CD8-positive, alpha-beta memory T cell (primary cell): ENCODE results near the gene CCBE1. TPM values are rescaled to one million over a fixed set of nuclear protein-coding genes. Genes with fewer than 3 reads are reported as not detected.

Experiments used
- CTCF ChIA-PET: fragments of 350-600 bp; sonication (Branson Sonifier 250); formaldehyde crosslinking; loops from one replicate; lab custom pipeline; 2021; ENCODE audit warnings: antibody characterized with exemption; lab: Charles Lee
- POLR2A ChIA-PET: fragments of 350-600 bp; sonication (Branson Sonifier 250); formaldehyde crosslinking; loops from one replicate; lab custom pipeline; 2021; ENCODE audit warnings: antibody characterized with exemption; lab: Charles Lee
- DNase-seq, 5 donors: peaks; one replicate each; pipeline versions ENCODE4 v3.0.0 to v3.0.0-alpha.2; 2020 to 2022; ENCODE audit warnings: mixed read lengths in 1 of 5
- H3K27ac ChIP-seq: one replicate; pipeline ENCODE4 v1.7.0; 2013; ENCODE audit warnings: low read depth, mild to moderate bottlenecking, low read length, moderate library complexity
- H3K27me3 ChIP-seq: 2 replicates; pipeline ENCODE4 v1.7.0; 2013; ENCODE audit warnings: low read length, mild to moderate bottlenecking; ENCODE audit not compliant: insufficient read depth, poor library complexity, severe bottlenecking
- H3K36me3 ChIP-seq: 2 replicates; pipeline ENCODE4 v1.7.0; 2013; ENCODE audit warnings: mild to moderate bottlenecking, low read length, moderate library complexity; ENCODE audit not compliant: insufficient read depth
- H3K4me1 ChIP-seq: 2 replicates; pipeline ENCODE4 v1.7.0; 2013; ENCODE audit warnings: mild to moderate bottlenecking, low read length, moderate library complexity; ENCODE audit not compliant: insufficient read depth
- H3K4me3 ChIP-seq: 2 replicates; pipeline ENCODE4 v1.7.0; 2013; ENCODE audit warnings: mild to moderate bottlenecking, low read length
- H3K9me3 ChIP-seq: 2 replicates; pipeline ENCODE4 v1.7.0; 2013; ENCODE audit warnings: mild to moderate bottlenecking, low read length
- H3K27ac Mint-ChIP-seq, 8 donors: one replicate each; pipeline ENCODE4 v1.8.0; 2020 to 2021; ENCODE audit warnings: mixed read lengths in 8 of 8, mild to moderate bottlenecking in 6 of 8, inconsistent platforms in 3 of 8, moderate library complexity in 3 of 8
- H3K27me3 Mint-ChIP-seq, 2 donors: one replicate each; pipeline ENCODE4 v1.8.0; 2020 to 2021; ENCODE audit warnings: mixed read lengths in 2 of 2, mild to moderate bottlenecking in 1 of 2, moderate library complexity in 1 of 2
- H3K36me3 Mint-ChIP-seq, 3 donors: one replicate each; pipeline ENCODE4 v1.8.0; 2020 to 2021; ENCODE audit warnings: mixed read lengths in 3 of 3, inconsistent platforms in 1 of 3, mild to moderate bottlenecking in 1 of 3
- H3K4me1 Mint-ChIP-seq, 3 donors: one replicate each; pipeline ENCODE4 v1.8.0; 2020 to 2021; ENCODE audit warnings: mixed read lengths in 3 of 3, inconsistent platforms in 1 of 3, mild to moderate bottlenecking in 1 of 3
- H3K4me3 Mint-ChIP-seq, 7 donors: one replicate each; pipeline ENCODE4 v1.8.0; 2020 to 2021; ENCODE audit warnings: mixed read lengths in 7 of 7, mild to moderate bottlenecking in 6 of 7, moderate library complexity in 4 of 7, inconsistent platforms in 2 of 7
- H3K9me3 Mint-ChIP-seq, 5 donors: one replicate each; pipeline ENCODE4 v1.8.0; 2020 to 2022; ENCODE audit warnings: mixed read lengths in 5 of 5, mild to moderate bottlenecking in 3 of 5, moderate library complexity in 2 of 5, inconsistent platforms in 1 of 5
- polyA plus RNA-seq: library from polyadenylated mRNA; unstranded; fragments of 300-500 nt; fragmentation: Illumina TruSeq; gene quantifications from one replicate; pipeline ENCODE4 v1.2.3, GENCODE V29; 2021
- total RNA-seq, 2 experiments: library from RNA; stranded (reverse); gene quantifications; one replicate each; pipeline ENCODE4 v1.2.3, GENCODE V29; 2021

The CCBE1 gene
- total and polyA plus RNA-seq, 3 experiments from 2014 or later = not detected

- H3K27ac Mint-ChIP-seq = no peak overlapping the region
- CTCF ChIA-PET = no interaction called here
- no peak for DNase-seq
- H3K9me3 Mint-ChIP-seq = no peaks in the 10 kb centered on the region
- Histone ChIP-seq H3K27ac (no peak overlapping the region), H3K9me3 (no peaks in the 10 kb centered on the region), H3K36me3 (no peaks in the 10 kb centered on the region), H3K4me1 (no peaks in the 10 kb centered on the region), H3K4me3 (no peak overlapping the region), H3K27me3 (no peaks in the 10 kb centered on the region)
- H3K36me3 Mint-ChIP-seq = no peaks in the 10 kb centered on the region
- H3K27me3 Mint-ChIP-seq = peaks cover 4% of the 10 kb centered on the region in 2 donors
- POLR2A ChIA-PET = no interaction called here
- H3K4me1 Mint-ChIP-seq = no peaks in the 10 kb centered on the region
- H3K4me3 Mint-ChIP-seq = no peak overlapping the region
Observed at GRCh38 chr18:59428018-59428417, 269.2 kb downstream of the CCBE1 start.

- H3K27me3 Mint-ChIP-seq = peaks cover 4 to 9% of the 10 kb centered on the region in 2 donors
- no peaks in the 10 kb centered on the region for H3K4me1 Mint-ChIP-seq
- DNase-seq = no peak
- Histone ChIP-seq H3K9me3 (no peaks in the 10 kb centered on the region), H3K4me3 (no peak overlapping the region), H3K27me3 (no peaks in the 10 kb centered on the region), H3K27ac (no peak overlapping the region), H3K36me3 (no peaks in the 10 kb centered on the region), H3K4me1 (no peaks in the 10 kb centered on the region)
- no peak overlapping the region for H3K4me3 Mint-ChIP-seq
- H3K9me3 Mint-ChIP-seq = no peaks in the 10 kb centered on the region
- no peak overlapping the region for H3K27ac Mint-ChIP-seq
- ChIA-PET POLR2A (no interaction called here), CTCF (no interaction called here)
- H3K36me3 Mint-ChIP-seq = no peaks in the 10 kb centered on the region
Observed at GRCh38 chr18:59426855-59427254, 270.4 kb downstream of the CCBE1 start.

GRCh38 chr18:59423259-59423658 is 274.0 kb downstream of the CCBE1 start:
- Histone ChIP-seq H3K4me1 (no peaks in the 10 kb centered on the region), H3K27me3 (no peaks in the 10 kb centered on the region), H3K4me3 (no peak overlapping the region), H3K36me3 (no peaks in the 10 kb centered on the region), H3K9me3 (no peaks in the 10 kb centered on the region), H3K27ac (no peak overlapping the region)
- Mint-ChIP-seq H3K36me3 (no peaks in the 10 kb centered on the region), H3K4me3 (no peak overlapping the region), H3K27me3 (peaks cover 16 to 30% of the 10 kb centered on the region in 2 donors), H3K9me3 (no peaks in the 10 kb centered on the region), H3K4me1 (no peaks in the 10 kb centered on the region), H3K27ac (no peak overlapping the region)
- CTCF ChIA-PET = no interaction called here
- no peak for DNase-seq
- POLR2A ChIA-PET = no interaction called here

GRCh38 chr18:59420244-59420643 is 277.0 kb downstream of the CCBE1 start:
- DNase-seq = no peak
- ChIA-PET POLR2A (no interaction called here), CTCF (no interaction called here)
- no peak overlapping the region for H3K27ac Mint-ChIP-seq
- H3K9me3 Mint-ChIP-seq = no peaks in the 10 kb centered on the region
- H3K36me3 ChIP-seq = no peaks in the 10 kb centered on the region
- H3K36me3 Mint-ChIP-seq = no peaks in the 10 kb centered on the region
- no peak overlapping the region for H3K4me3 Mint-ChIP-seq
- H3K27me3 Mint-ChIP-seq = peaks cover 22 to 47% of the 10 kb centered on the region in 2 donors
- H3K4me1 Mint-ChIP-seq = no peaks in the 10 kb centered on the region
- H3K27ac ChIP-seq = no peak overlapping the region
- H3K4me1 ChIP-seq = no peaks in the 10 kb centered on the region
- no peak overlapping the region for H3K4me3 ChIP-seq
- no peaks in the 10 kb centered on the region for H3K9me3 ChIP-seq
- no peaks in the 10 kb centered on the region for H3K27me3 ChIP-seq

GRCh38 chr18:59419386-59419785 is 277.8 kb downstream of the CCBE1 start:
- no peaks in the 10 kb centered on the region for H3K9me3 Mint-ChIP-seq
- H3K27me3 Mint-ChIP-seq = peaks cover 21 to 47% of the 10 kb centered on the region in 2 donors
- Histone ChIP-seq H3K27ac (no peak overlapping the region), H3K36me3 (no peaks in the 10 kb centered on the region), H3K9me3 (no peaks in the 10 kb centered on the region), H3K4me3 (no peak overlapping the region), H3K4me1 (no peaks in the 10 kb centered on the region), H3K27me3 (no peaks in the 10 kb centered on the region)
- H3K4me3 Mint-ChIP-seq = no peak overlapping the region
- no peak for DNase-seq
- H3K27ac Mint-ChIP-seq = no peak overlapping the region
- ChIA-PET CTCF (no interaction called here), POLR2A (no interaction called here)
- no peaks in the 10 kb centered on the region for H3K4me1 Mint-ChIP-seq
- H3K36me3 Mint-ChIP-seq = no peaks in the 10 kb centered on the region

- no peak for DNase-seq
- H3K27me3 ChIP-seq = no peaks in the 10 kb centered on the region
- H3K27ac ChIP-seq = no peak overlapping the region
- Mint-ChIP-seq H3K9me3 (no peaks in the 10 kb centered on the region), H3K4me1 (no peaks in the 10 kb centered on the region), H3K27me3 (peaks cover 26 to 63% of the 10 kb centered on the region in 2 donors), H3K27ac (no peak overlapping the region), H3K4me3 (no peak overlapping the region), H3K36me3 (no peaks in the 10 kb centered on the region)
- no peaks in the 10 kb centered on the region for H3K36me3 ChIP-seq
- no peak overlapping the region for H3K4me3 ChIP-seq
- no peaks in the 10 kb centered on the region for H3K4me1 ChIP-seq
- ChIA-PET POLR2A (no interaction called here), CTCF (no interaction called here)
- no peaks in the 10 kb centered on the region for H3K9me3 ChIP-seq
Observed at GRCh38 chr18:59416818-59417217, 280.4 kb downstream of the CCBE1 start.

- CTCF ChIA-PET = interaction anchor here (1.0 kb wide), 1 partner anchor 12 kb away, joined by 3 read pairs; no protein-coding TSS in a partner anchor
- Mint-ChIP-seq H3K9me3 (peaks cover 0 to 2% (median 0%) of the 10 kb centered on the region in 5 donors), H3K27ac (no peak overlapping the region), H3K27me3 (peaks cover 21 to 46% of the 10 kb centered on the region in 2 donors), H3K36me3 (no peaks in the 10 kb centered on the region), H3K4me3 (no peak overlapping the region), H3K4me1 (no peaks in the 10 kb centered on the region)
- Histone ChIP-seq H3K4me1 (no peaks in the 10 kb centered on the region), H3K36me3 (no peaks in the 10 kb centered on the region), H3K27ac (no peak overlapping the region), H3K9me3 (no peaks in the 10 kb centered on the region), H3K27me3 (no peaks in the 10 kb centered on the region), H3K4me3 (no peak overlapping the region)
- POLR2A ChIA-PET = no interaction called here
- no peak for DNase-seq
Observed at GRCh38 chr18:59414111-59414653, 283.0 kb downstream of the CCBE1 start.

GRCh38 chr18:59402432-59403090 is 294.7 kb downstream of the CCBE1 start:
- POLR2A ChIA-PET = no interaction called here
- H3K27ac Mint-ChIP-seq = no peak overlapping the region
- peaks cover 0 to 4% (median 0%) of the 10 kb centered on the region in 3 donors for H3K4me1 Mint-ChIP-seq
- Histone ChIP-seq H3K27me3 (no peaks in the 10 kb centered on the region), H3K36me3 (no peaks in the 10 kb centered on the region), H3K9me3 (no peaks in the 10 kb centered on the region), H3K4me1 (no peaks in the 10 kb centered on the region), H3K4me3 (no peak overlapping the region), H3K27ac (no peak overlapping the region)
- CTCF ChIA-PET = interaction anchor here (0.8 to 2.6 kb wide), 24 partner anchors 10 to 324 kb away, joined by 3 to 69 read pairs (median 4); no protein-coding TSS in a partner anchor
- no peak overlapping the region for H3K4me3 Mint-ChIP-seq
- peak; percentile 33 to 70 (median 43) for DNase-seq
- no peaks in the 10 kb centered on the region for H3K27me3 Mint-ChIP-seq
- no peaks in the 10 kb centered on the region for H3K36me3 Mint-ChIP-seq
- no peaks in the 10 kb centered on the region for H3K9me3 Mint-ChIP-seq
